GM21526 (cell line): Measurements from ENCODE around the gene KRT81.
"Not testable (repeated sequence)": the region's sequence is repeated elsewhere in the genome, so short reads cannot be mapped to it uniquely, and the experiment has no call there.

Experiments
- ATAC-seq: cut with Tn5 transposase; IDR thresholded peaks from one replicate; pipeline ENCODE4 v1.9.1; 2021; ENCODE audit warnings: moderate library complexity; ENCODE audit not compliant: unreplicated experiment, low FRiP score

Gene KRT81

DNA sequence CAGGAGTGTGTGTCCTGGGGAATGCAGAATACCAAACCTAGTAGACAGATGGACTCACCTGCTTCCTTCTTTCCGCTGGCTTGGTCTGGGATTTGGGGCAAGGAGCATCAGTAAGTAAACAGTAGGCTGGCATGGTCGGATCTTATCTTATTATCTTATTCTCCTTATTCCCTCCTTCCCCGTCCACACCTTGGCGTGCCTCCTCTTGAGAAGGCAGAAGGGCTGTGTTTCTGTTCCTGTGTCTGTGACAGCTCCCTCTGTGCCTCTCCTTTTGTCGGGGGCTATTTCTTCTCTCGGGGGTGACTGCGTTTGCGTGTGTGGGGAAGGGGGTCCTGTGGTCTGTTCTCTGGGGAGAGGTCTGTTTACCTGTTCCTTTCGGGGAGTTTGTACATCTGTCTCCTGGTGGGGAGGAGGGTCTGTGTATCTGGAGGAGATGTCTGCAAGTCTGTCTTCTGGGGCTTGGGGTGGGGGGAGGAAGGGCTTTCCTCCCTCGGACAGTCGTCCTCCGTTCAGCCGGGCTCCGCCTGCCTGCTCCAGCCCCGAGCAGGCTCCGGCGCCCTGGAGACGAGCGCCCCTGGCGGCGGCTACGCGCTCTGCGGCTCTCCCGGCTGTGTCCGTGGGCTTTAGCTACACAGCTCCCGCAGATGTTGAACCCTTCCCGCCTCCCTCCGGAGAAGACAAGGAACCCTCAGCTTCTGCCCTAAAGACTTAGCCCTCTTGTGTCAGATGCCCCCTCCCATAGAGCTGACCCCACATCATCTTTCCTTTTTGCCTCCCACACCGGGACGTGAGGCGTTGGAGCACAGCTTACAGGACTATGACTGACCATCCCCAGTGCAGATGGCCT, 12.5 kb downstream of the KRT81 start:
- no peak for ATAC-seq

GRCh38 chr12:52277486-52278245, 13.7 kb downstream of the KRT81 start:
- no peak for ATAC-seq

GRCh38 chr12:52275686-52276085, 15.6 kb downstream of the KRT81 start:
- no peak for ATAC-seq

- no peak for ATAC-seq
Observed at GRCh38 chr12:52274521-52275120, 16.7 kb downstream of the KRT81 start, which contains the start of gene KRT86. TSS of gene KRT86 (plus strand) at chr12:52274645. CDS start at chr12:52301917, 27,272 bp downstream.

GRCh38 chr12:52271158-52271557, 20.2 kb downstream of the KRT81 start:
- ATAC-seq = no peak

- ATAC-seq = no peak
Observed at GRCh38 chr12:52270541-52271070, 20.7 kb downstream of the KRT81 start.

GRCh38 chr12:52268212-52268611, 23.1 kb downstream of the KRT81 start:
- no peak for ATAC-seq

DNA sequence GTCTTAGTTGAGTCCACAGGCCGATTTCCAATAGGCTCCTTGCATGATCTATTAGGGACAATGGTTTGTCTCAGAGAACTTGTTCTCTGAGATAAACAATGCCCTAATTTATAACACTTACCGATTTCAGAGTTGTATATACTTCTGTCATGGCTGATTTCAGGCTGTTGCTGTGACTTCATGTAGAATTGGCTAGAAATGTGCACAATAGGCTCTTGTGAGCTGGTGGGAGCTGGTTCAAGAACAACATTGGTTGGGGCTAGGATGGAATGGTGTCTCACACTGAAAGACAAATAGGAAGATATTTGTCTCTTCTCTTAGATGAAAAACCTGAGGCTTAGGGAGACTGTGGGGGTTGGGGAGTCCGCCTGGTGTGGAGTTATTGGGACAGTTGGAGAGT, 23.6 kb downstream of the KRT81 start:
- ATAC-seq = no peak

DNA sequence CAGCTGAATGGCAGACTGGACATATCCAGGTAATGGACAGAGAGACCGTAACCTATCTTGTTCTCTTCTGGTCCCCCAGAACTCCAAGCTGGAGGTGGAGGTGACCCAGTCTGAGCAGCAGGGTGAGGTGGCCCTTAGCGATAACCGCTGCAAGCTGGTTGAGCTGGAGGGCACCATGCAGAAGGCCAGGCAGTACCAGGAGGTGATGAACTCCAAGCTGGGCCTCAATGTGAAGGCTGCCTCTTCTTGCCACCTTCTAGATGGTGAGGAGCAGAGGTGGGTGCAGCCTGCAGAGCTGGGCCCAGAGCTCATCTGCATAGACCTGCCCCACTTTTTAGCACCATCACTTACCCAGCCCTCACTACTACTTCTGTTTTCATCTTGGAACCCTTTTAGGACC, 24.1 kb downstream of the KRT81 start:
- ATAC-seq = no peak

- ATAC-seq = no peak
Observed at GRCh38 chr12:52266514-52266913, 24.8 kb downstream of the KRT81 start.

GRCh38 chr12:52264435-52264825, 26.9 kb downstream of the KRT81 start:
- ATAC-seq = no peak

DNA sequence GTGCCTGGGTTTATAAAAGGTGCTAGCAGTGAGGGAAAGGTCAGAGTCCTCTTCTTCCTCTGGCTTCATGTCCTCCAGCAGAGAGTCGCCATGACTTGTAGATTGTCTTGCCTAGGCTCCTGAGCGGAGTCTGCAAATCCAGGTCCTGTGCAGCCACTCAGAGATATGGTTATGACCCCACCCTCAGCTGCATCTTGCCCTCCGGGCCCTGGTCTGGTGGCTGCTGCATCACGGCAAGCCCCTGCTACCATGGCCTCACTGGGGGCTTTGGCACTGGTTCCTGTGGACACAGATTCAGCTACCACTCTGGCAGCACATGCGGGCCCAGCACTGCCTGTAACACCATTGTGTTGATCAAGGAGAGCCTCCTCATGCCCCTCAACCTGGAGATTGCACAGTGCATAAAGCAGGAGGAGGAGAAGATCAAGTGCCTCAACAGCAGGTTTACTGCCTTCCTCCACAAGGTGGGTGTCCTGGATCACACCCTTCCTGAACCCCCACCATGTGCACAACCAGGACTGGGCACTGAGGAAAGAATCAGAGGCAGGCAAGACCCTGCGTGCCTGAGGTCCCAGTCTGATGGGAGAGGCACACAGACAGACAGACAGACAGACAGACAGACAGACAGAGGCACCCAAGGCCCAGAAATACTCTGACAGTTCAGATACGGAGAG, 27.4 kb downstream of the KRT81 start:
- ATAC-seq = no peak

DNA sequence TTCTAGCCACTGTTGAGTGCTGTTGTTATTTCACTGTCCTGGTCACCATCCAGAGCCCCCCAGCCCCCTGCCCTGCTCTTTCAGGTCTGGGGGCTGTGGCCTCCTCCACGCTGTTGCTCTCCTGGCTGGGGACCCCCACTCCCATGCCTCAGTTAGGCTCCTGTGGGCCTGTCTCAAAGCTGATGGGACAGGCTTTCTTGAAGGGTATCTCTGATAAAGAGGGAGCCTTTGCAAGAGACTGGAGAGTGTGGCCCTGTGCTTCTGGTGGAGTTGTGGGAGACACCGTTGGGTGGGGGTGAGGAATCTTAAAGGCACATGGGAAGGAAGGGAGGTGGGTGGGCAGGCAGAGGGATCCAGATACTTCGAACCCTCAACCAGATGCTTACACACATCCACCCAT, 29.0 kb downstream of the KRT81 start:
- ATAC-seq = no peak

DNA sequence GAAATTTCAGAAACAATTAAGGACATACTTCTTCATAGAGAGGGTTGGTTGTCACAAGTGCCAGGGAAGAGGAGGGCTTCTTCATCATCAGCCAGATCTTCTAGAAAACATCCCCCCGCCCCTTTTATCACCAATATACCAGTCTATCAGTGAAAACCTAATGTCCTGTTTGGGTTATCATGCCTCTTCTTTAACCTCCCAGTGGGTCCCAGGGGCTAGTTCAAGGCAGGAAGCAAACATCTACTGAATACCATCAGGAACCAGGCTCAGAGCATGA, 30.2 kb downstream of the KRT81 start:
- no peak for ATAC-seq

DNA sequence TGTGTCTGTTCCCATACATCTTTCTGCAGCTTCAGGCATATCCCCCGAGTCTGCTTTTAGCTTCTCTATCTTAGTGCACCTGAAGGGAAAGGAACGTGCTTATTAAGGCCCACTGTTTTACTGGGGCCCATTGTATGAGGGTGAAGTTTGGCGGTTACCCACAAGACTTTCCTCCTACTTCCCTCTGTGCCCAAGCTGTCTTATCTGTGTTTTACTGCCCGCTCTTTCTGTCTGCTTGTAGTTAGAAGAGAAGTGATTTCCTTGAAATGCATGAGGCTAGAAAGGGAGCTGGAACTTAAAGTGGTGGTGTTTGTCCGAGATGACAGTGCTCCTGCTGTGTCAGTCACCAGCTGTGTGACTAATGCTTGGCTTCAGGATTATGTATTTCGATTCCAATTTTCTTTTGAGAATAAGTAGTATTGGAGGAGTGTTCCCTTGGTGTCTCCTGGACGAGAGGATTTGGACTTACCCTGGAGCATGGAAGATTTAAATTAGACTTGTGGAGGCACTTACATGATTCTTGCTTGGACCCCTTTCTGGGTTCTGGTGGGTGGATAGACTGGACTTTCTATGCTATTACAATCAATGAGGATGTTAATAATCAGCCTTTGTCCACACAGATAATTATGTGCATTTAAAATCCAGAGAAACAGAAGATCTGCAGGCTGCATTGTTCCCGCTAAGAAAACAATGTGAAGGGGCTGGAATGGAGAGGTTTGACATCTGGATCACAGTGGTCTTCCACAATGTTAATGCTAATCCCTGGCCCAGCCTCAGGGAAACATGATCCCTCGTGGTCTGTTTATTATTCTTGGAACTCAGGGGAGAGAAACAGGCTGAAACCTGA, 30.8 kb downstream of the KRT81 start:
- ATAC-seq = no peak

GRCh38 chr12:52259657-52260243, 31.6 kb downstream of the KRT81 start:
- ATAC-seq = no peak

- no peak for ATAC-seq
Observed at GRCh38 chr12:52258335-52258901, 32.9 kb downstream of the KRT81 start.

DNA sequence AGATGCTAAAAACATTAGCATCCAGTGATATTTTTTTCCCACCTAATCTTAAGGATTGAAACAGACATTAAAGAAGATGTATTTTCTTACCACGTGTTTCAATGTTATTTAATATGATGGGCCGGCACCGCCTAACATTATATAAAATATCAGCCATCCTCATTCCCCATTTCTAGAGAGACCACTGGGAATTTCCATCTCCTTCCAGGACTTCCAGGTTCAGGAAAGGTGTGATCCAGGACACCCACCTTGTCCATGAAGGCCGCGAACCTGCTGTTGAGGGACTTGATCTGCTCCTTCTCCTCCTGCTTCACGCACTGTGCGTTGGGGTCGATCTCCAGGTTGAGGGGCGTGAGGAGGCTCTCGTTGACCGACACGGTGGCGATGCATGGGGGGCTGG, 33.4 kb downstream of the KRT81 start:
- not testable (repeated sequence) for ATAC-seq

DNA sequence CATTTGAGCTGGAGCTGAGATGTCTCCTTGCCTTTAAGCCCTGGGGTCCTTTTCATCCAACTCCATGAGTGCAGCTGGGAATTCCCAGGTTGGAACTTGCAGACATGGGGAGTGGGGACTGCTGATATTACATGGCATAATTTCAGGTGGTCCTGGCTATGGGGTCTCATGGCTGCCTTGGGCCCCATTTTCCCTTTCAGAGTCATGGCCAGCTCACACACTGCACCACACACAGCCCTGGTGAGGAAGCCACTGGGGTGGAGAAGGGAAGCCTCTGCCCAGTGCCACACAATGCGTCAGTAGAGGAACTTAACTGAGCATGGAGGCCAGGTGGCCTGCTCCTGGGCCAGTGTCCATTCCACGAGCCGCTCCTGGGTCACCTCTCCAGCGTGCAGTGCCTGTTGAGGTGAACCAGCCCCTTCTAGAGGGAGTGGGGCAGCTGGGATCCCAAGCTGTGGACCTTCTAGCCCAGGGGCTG, 34.2 kb downstream of the KRT81 start:
- ATAC-seq = no peak
